Mononuclear cell (primary cell): Measurements from ENCODE around the gene PCDH9. TPM values are rescaled to one million over a fixed set of nuclear protein-coding genes. Genes with fewer than 3 reads are reported as not detected.
"Not testable (repeated sequence)": the region's sequence is repeated elsewhere in the genome, so short reads cannot be mapped to it uniquely, and the experiment has no call there.

Experiments used
- H3K27me3 ChIP-seq: 2 replicates; pipeline ENCODE4 v1.6.0; 2011; ENCODE audit warnings: low read length, control low read depth; ENCODE audit not compliant: insufficient read depth
- H3K4me1 ChIP-seq: 2 replicates; pipeline ENCODE4 v1.5.1; 2011; ENCODE audit warnings: mild to moderate bottlenecking, low read length, control low read depth; ENCODE audit not compliant: insufficient read depth
- H3K4me3 ChIP-seq: 2 replicates; pipeline ENCODE4 v1.5.1; 2011; ENCODE audit warnings: mild to moderate bottlenecking, low read length, moderate library complexity
- H3K9me3 ChIP-seq: 2 replicates; pipeline ENCODE4 v1.5.1; 2011; ENCODE audit warnings: low read depth, mild to moderate bottlenecking, control low read depth, low read length
- total RNA-seq: library from RNA; depleted of rRNA; stranded (reverse); fragments of >200 nt; gene quantifications from one replicate; pipeline ENCODE4 v1.2.3, GENCODE V29; 2012

PCDH9 gene
- total RNA-seq, 1 donor = 1.5 TPM

GRCh38 chr13:66296875-66297274, 933.3 kb downstream of the PCDH9 start:
- Histone ChIP-seq H3K27me3 (no peaks in the 10 kb centered on the region), H3K4me3 (no peak overlapping the region)

GRCh38 chr13:66296328-66296727, 933.8 kb downstream of the PCDH9 start:
- Histone ChIP-seq H3K4me1 (no peaks in the 10 kb centered on the region), H3K9me3 (peaks cover 15% of the 10 kb centered on the region), H3K27me3 (no peaks in the 10 kb centered on the region), H3K4me3 (no peak overlapping the region)

More at GRCh38 chr13:66296875-66297274, 933.3 kb downstream of the PCDH9 start:
- Histone ChIP-seq H3K9me3 (peaks cover 15% of the 10 kb centered on the region), H3K4me1 (no peaks in the 10 kb centered on the region)

DNA sequence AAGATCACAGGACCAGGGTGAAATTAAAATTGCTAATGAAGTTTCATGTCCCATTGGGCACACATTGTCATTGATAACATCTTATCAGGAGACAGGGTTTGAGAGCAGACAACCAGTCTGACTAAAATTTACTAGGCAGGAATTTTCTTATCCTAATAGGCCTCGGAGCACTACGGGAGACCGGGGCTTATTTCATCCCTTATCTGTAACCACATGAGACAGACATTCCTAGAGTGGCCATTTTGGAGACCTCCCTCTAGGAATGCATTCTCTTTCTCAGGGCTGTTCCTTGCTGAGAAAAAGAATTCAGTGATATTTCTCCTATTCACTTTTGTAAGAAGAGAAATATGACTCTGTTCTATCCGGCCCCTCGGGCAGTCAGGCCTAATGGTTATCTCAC, 943.3 kb downstream of the PCDH9 start:
- H3K9me3 ChIP-seq, H3K4me1 ChIP-seq, H3K27me3 ChIP-seq, H3K4me3 ChIP-seq: not testable (repeated sequence)

- H3K9me3 ChIP-seq = peaks cover 6% of the 10 kb centered on the region
- no peak overlapping the region for H3K4me3 ChIP-seq
- H3K27me3 ChIP-seq = no peaks in the 10 kb centered on the region
- no peaks in the 10 kb centered on the region for H3K4me1 ChIP-seq
These were observed 954.7 kb downstream of the PCDH9 start for GRCh38 chr13:66275416-66275815.

DNA sequence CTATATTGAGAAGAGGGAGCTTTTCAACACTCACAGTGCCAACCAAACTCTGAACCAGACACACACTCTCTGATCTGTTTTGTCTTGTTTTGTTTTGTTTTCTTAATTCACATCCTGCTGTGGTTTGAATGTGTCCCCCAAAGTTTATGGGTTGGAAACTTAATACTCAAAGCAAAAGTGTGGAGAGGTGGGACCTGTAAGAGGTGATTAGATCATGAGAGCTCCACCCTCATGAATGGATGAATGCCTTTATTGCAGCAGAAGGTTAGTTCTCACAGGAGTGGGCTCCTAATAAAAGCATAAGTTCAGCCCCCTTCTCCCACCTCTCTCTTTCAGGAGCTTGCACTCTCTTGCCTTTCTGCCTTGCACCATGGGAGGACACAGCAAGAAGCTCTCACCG, 957.1 kb downstream of the PCDH9 start:
- H3K27me3 ChIP-seq = no peaks in the 10 kb centered on the region
- no peaks in the 10 kb centered on the region for H3K4me1 ChIP-seq
- no peak overlapping the region for H3K4me3 ChIP-seq
- peaks cover 6% of the 10 kb centered on the region for H3K9me3 ChIP-seq

- H3K27me3 ChIP-seq = no peaks in the 10 kb centered on the region
- H3K4me1 ChIP-seq = no peaks in the 10 kb centered on the region
These were observed 963.4 kb downstream of the PCDH9 start for GRCh38 chr13:66266761-66267160.

GRCh38 chr13:66266348-66266747, 963.8 kb downstream of the PCDH9 start:
- no peaks in the 10 kb centered on the region for H3K27me3 ChIP-seq
- no peaks in the 10 kb centered on the region for H3K4me1 ChIP-seq
- no peak overlapping the region for H3K4me3 ChIP-seq
- no peaks in the 10 kb centered on the region for H3K9me3 ChIP-seq

More at GRCh38 chr13:66266761-66267160, 963.4 kb downstream of the PCDH9 start:
- Histone ChIP-seq H3K4me3 (no peak overlapping the region), H3K9me3 (no peaks in the 10 kb centered on the region)

- Histone ChIP-seq H3K4me1 (no peaks in the 10 kb centered on the region), H3K9me3 (no peaks in the 10 kb centered on the region), H3K4me3 (no peak overlapping the region), H3K27me3 (no peaks in the 10 kb centered on the region)
These were observed 964.8 kb downstream of the PCDH9 start for GRCh38 chr13:66265371-66265770.

DNA sequence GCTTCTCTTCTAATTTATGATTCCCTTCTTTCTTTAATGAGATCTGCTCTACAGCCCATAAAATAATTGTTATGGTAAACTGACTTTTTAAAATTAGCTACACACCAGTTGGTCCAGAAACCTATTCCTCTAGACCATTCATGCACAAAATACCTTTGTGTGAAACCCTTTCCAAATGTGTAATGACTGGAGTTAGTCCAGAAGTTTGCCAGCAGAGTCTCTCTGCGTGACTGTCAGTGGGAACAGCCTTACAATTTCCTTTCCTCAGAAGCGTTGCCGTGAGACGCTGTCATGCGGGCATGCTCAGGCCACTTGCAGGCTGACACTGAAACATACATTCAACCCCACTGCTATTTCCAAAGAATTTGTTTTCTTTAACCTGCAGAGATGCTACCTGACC, 965.2 kb downstream of the PCDH9 start:
- H3K27me3 ChIP-seq = no peaks in the 10 kb centered on the region
- H3K4me1 ChIP-seq = no peaks in the 10 kb centered on the region
- H3K4me3 ChIP-seq = no peak overlapping the region
- no peaks in the 10 kb centered on the region for H3K9me3 ChIP-seq

- Histone ChIP-seq H3K9me3 (no peaks in the 10 kb centered on the region), H3K4me3 (no peak overlapping the region), H3K27me3 (no peaks in the 10 kb centered on the region), H3K4me1 (no peaks in the 10 kb centered on the region)
These were observed 967.8 kb downstream of the PCDH9 start for GRCh38 chr13:66262330-66262729.

- not testable (repeated sequence) for H3K9me3 ChIP-seq, H3K4me1 ChIP-seq, H3K4me3 ChIP-seq, H3K27me3 ChIP-seq
These were observed 970.7 kb downstream of the PCDH9 start for GRCh38 chr13:66259426-66259825.
